Activated B cell treated with CpG ODN at 0.5 μM for 24 hours (primary cell): Measurements from ENCODE around the gene HPS4. TPM values are rescaled to one million over a fixed set of nuclear protein-coding genes. Genes with fewer than 3 reads are reported as not detected.

Experiments
- ATAC-seq: fragments of 200-7000 bp; cut with Tn5 transposase; one replicate; pipeline ENCODE4 v1.10.0; 2021; ENCODE audit warnings: low read depth, mild to moderate bottlenecking, moderate library complexity
- CTCF ChIA-PET: fragments of 350-600 bp; sonication (Branson Sonifier 250); formaldehyde crosslinking; loops from one replicate; lab custom pipeline; 2021; ENCODE audit warnings: antibody characterized with exemption; lab: Charles Lee
- POLR2A ChIA-PET: fragments of 350-600 bp; sonication (Branson Sonifier 250); formaldehyde crosslinking; loops from one replicate; lab custom pipeline; 2021; ENCODE audit warnings: antibody characterized with exemption; lab: Charles Lee
- DNase-seq: peaks from one replicate; pipeline ENCODE4 v3.0.0; 2022
- H3K27ac Mint-ChIP-seq: one replicate; pipeline ENCODE4 v1.8.0; 2020; ENCODE audit warnings: mixed read lengths
- H3K27me3 Mint-ChIP-seq: one replicate; pipeline ENCODE4 v1.8.0; 2021; ENCODE audit warnings: mixed read lengths
- H3K36me3 Mint-ChIP-seq: one replicate; pipeline ENCODE4 v1.8.0; 2021; ENCODE audit warnings: low read depth, mixed read lengths
- H3K4me1 Mint-ChIP-seq: one replicate; pipeline ENCODE4 v1.8.0; 2021; ENCODE audit warnings: mixed read lengths
- H3K4me3 Mint-ChIP-seq: one replicate; pipeline ENCODE4 v1.8.0; 2020; ENCODE audit warnings: mild to moderate bottlenecking, mixed read lengths
- H3K9me3 Mint-ChIP-seq: one replicate; pipeline ENCODE4 v1.8.0; 2020; ENCODE audit warnings: mixed read lengths
- intact Hi-C: fragments of 100-400 bp; cut with micrococcal nuclease; formaldehyde crosslinking; loops from one replicate; pipeline ENCODE4 v1.15.1; 2024
- total RNA-seq: library from RNA; stranded (reverse); gene quantifications from 2 replicates; pipeline ENCODE4 v1.2.3, GENCODE V29; 2022
- TF ChIP-seq, protein P1 (sequence below): fragments of 200-600 bp; IDR thresholded peaks from one replicate; pipeline ENCODE4 v1.8.0; 2022; ENCODE audit warnings: antibody characterized with exemption, mild to moderate bottlenecking

The HPS4 gene
- total RNA-seq, 1 donor from 2014 or later, result 51.6 TPM

DNA sequence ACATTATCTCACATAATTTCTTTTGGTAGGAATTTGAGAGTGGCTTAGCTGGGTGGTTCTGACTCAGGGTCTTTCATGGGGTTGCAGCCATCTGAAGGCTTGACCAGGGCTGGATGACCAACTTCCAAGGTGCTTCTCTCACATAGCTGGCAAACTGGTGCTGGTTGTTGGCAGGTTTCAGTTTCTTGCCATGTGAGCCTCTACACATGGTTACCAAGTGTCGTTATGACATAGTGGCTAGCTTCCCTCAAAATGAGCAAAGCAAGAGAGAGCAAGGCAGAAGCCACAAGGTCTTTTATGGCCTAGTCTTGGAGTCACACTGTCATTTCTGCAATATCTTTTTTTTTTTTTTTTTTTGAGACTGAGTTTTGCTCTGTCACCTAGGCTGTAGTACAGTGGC lies 32.9 kb upstream of the HPS4 start:
- ATAC-seq, result no peak
- H3K9me3 Mint-ChIP-seq, result no peaks in the 10 kb centered on the region
- no peak overlapping the region for H3K27ac Mint-ChIP-seq
- CTCF ChIA-PET, result interaction anchor here (1.3 kb wide), 1 partner anchor 17 kb away, joined by 3 read pairs; no protein-coding TSS in a partner anchor
- H3K4me3 Mint-ChIP-seq, result no peak overlapping the region
- DNase-seq, result no peak
- POLR2A ChIA-PET, result no interaction called here
- peaks cover 8% of the 10 kb centered on the region for H3K36me3 Mint-ChIP-seq
- H3K4me1 Mint-ChIP-seq, result peaks cover 23% of the 10 kb centered on the region
- TF ChIP-seq, protein P1, sequence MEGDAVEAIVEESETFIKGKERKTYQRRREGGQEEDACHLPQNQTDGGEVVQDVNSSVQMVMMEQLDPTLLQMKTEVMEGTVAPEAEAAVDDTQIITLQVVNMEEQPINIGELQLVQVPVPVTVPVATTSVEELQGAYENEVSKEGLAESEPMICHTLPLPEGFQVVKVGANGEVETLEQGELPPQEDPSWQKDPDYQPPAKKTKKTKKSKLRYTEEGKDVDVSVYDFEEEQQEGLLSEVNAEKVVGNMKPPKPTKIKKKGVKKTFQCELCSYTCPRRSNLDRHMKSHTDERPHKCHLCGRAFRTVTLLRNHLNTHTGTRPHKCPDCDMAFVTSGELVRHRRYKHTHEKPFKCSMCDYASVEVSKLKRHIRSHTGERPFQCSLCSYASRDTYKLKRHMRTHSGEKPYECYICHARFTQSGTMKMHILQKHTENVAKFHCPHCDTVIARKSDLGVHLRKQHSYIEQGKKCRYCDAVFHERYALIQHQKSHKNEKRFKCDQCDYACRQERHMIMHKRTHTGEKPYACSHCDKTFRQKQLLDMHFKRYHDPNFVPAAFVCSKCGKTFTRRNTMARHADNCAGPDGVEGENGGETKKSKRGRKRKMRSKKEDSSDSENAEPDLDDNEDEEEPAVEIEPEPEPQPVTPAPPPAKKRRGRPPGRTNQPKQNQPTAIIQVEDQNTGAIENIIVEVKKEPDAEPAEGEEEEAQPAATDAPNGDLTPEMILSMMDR, result no peak
- no peaks in the 10 kb centered on the region for H3K27me3 Mint-ChIP-seq
- intact Hi-C loops, result no loop called here

DNA sequence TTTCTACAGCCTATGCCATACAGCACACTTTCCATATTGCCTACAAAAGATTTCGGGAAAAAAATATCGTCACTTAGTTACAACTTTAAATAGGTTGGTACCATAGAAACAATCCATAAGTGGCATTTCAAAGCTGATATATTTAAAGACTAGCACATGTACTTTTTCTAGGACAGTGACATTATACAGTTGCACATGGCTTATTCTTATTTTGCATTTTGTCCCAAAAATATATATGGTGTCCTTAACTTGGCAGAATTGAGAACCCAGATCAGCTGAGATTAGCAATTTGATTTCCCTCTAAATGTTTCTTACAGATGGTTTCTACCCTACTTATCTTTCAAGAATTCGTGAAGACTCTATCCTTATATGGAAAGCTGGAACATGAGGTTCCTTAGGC lies 32.3 kb upstream of the HPS4 start:
- no peak overlapping the region for H3K27ac Mint-ChIP-seq
- DNase-seq (no peak), ATAC-seq (no peak)
- H3K27me3 Mint-ChIP-seq, result no peaks in the 10 kb centered on the region
- intact Hi-C loops, result no loop called here
- POLR2A ChIA-PET, result no interaction called here
- CTCF ChIA-PET, result interaction anchor here (1.3 kb wide), 1 partner anchor 17 kb away, joined by 3 read pairs; no protein-coding TSS in a partner anchor
- H3K4me3 Mint-ChIP-seq, result no peak overlapping the region
- peaks cover 28% of the 10 kb centered on the region for H3K4me1 Mint-ChIP-seq
- H3K36me3 Mint-ChIP-seq, result peaks cover 12% of the 10 kb centered on the region
- H3K9me3 Mint-ChIP-seq, result no peaks in the 10 kb centered on the region
- TF ChIP-seq, protein P1, result no peak

DNA sequence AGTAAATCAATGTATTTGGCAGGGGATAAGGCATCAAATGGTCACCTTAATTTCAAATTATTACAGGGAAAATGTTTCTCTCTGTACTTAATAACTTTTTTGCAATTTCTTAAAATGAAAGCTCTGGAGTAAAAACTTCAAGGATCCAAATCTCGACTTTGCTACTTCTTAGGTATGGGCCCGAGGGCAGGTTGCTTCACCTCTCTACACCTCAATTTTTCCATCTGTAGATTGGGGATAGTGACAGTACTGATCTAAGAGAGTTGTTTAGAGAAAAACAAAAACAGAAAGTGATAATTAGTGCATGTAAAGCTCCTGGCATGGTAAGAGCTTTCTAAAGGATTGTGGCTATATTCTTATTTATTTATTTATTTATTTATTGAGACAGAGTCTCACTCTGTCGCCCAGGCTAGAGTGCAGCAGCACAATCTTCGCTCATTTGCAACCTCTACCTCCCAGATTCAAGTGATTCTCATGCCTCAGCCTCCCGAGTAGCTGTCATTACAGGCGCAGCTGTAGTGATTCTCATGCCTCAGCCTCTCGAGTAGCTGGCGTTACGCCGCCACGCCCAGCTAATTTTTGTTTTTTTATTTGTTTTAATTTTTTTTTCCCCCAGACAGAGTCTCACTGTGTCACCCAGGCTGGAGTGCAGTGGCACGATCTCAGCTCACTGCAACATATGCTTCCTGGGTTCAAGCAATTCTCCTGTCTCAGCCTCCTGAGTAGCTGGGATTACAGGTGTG lies 31.0 kb upstream of the HPS4 start:
- intact Hi-C loops, result no loop called here
- no peaks in the 10 kb centered on the region for H3K9me3 Mint-ChIP-seq
- ChIA-PET CTCF (interaction anchor here (1.5 kb wide), 1 partner anchor 8 kb away, joined by 3 read pairs; no protein-coding TSS in a partner anchor), POLR2A (interaction anchor here (0.7 to 3.7 kb wide), 2 partner anchors 30 to 145 kb away, joined by 3 to 37 read pairs; partner anchors contain the start of genes HPS4 and SRRD)
- ATAC-seq (no peak), DNase-seq (no peak)
- H3K27me3 Mint-ChIP-seq, result no peaks in the 10 kb centered on the region
- TF ChIP-seq, protein P1, result no peak
- peaks cover 37% of the 10 kb centered on the region for H3K4me1 Mint-ChIP-seq
- no peak overlapping the region for H3K27ac Mint-ChIP-seq
- H3K36me3 Mint-ChIP-seq, result peaks cover 23% of the 10 kb centered on the region
- no peak overlapping the region for H3K4me3 Mint-ChIP-seq

DNA sequence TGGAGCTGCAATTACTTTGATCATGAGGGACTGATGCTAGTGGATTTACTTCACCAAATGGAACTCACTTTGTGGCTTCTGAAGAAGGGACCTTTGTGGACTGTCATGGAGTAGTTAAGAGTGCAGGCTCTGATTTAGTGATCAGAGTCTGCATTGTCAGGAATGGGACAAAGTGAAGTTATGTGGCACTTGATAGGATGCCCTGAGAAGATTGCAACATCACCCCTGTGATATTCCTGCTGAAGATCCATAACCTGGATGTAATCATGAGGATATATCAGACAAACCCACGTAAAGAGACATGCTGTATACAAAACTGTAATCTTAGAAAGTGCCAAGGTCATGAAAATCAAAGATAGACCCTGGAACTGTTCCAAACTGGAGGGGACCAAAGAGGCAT lies 30.3 kb upstream of the HPS4 start:
- intact Hi-C loops, result loop anchor here (2.0 kb wide), 1 partner anchor 85 kb away; the partner anchor contains the start of gene ASPHD2
- Mint-ChIP-seq H3K27me3 (no peaks in the 10 kb centered on the region), H3K36me3 (peaks cover 31% of the 10 kb centered on the region), H3K27ac (no peak overlapping the region), H3K4me1 (peaks cover 39% of the 10 kb centered on the region), H3K9me3 (no peaks in the 10 kb centered on the region), H3K4me3 (no peak overlapping the region)
- ChIA-PET CTCF (no interaction called here), POLR2A (interaction anchor here (3.7 kb wide), 1 partner anchor 30 kb away, joined by 37 read pairs; the partner anchor contains the start of genes HPS4 and SRRD)
- no peak for ATAC-seq
- TF ChIP-seq, protein P1, result no peak
- no peak for DNase-seq
